DMS 273 (cell line): ENCODE measurements around the gene ANKS1A.
A peak's percentile ranks its signal among the peaks of the same experiment; 100 is the strongest.
"Not testable (repeated sequence)": the region's sequence is repeated elsewhere in the genome, so short reads cannot be mapped to it uniquely, and the experiment has no call there.

ENCODE experiments used
- DNase-seq: peaks from one replicate; lab custom pipeline; 2025; ENCODE audit not compliant: unreplicated experiment; lab: John Stamatoyannopoulos, UW

Gene ANKS1A

GRCh38 chr6:35091346-35092083 lies 202.5 kb downstream of the ANKS1A start:
- DNase-seq = peak; percentile 40

GRCh38 chr6:35092362-35093117 lies 203.5 kb downstream of the ANKS1A start:
- peak; percentile 77 for DNase-seq

GRCh38 chr6:35093118-35093445 lies 204.0 kb downstream of the ANKS1A start:
- no peak for DNase-seq

GRCh38 chr6:35093783-35094182 lies 204.7 kb downstream of the ANKS1A start:
- no peak for DNase-seq

- DNase-seq = no peak
These were observed 205.1 kb downstream of the ANKS1A start for GRCh38 chr6:35094183-35094582.

GRCh38 chr6:35096129-35096862 lies 207.2 kb downstream of the ANKS1A start:
- DNase-seq = peak; percentile 61

- DNase-seq = no peak
These were observed 210.1 kb downstream of the ANKS1A start for GRCh38 chr6:35099116-35099515.

GRCh38 chr6:35105078-35105477 lies 216.0 kb downstream of the ANKS1A start:
- no peak for DNase-seq

- not testable (repeated sequence) for DNase-seq
These were observed 217.0 kb downstream of the ANKS1A start for GRCh38 chr6:35106061-35106460.

GRCh38 chr6:35107208-35107607 lies 218.2 kb downstream of the ANKS1A start:
- not testable (repeated sequence) for DNase-seq

- DNase-seq = not testable (repeated sequence)
These were observed 218.7 kb downstream of the ANKS1A start for GRCh38 chr6:35107761-35108160.

GRCh38 chr6:35108309-35108885 lies 219.3 kb downstream of the ANKS1A start:
- no peak for DNase-seq

- no peak for DNase-seq
These were observed 231.7 kb downstream of the ANKS1A start for GRCh38 chr6:35120746-35121145.

- DNase-seq = no peak
These were observed 235.3 kb downstream of the ANKS1A start for GRCh38 chr6:35124356-35124755.

GRCh38 chr6:35128042-35128441 lies 239.0 kb downstream of the ANKS1A start:
- no peak for DNase-seq

GRCh38 chr6:35128496-35128895 lies 239.4 kb downstream of the ANKS1A start:
- no peak for DNase-seq

GRCh38 chr6:35136185-35136584 lies 247.1 kb downstream of the ANKS1A start:
- no peak for DNase-seq

- not testable (repeated sequence) for DNase-seq
These were observed 249.1 kb downstream of the ANKS1A start for GRCh38 chr6:35138191-35138590.

- no peak for DNase-seq
These were observed 250.4 kb downstream of the ANKS1A start for GRCh38 chr6:35139470-35139869.

- peak; percentile 83 for DNase-seq
These were observed 251.0 kb downstream of the ANKS1A start for GRCh38 chr6:35139924-35140638.

- no peak for DNase-seq
These were observed 251.6 kb downstream of the ANKS1A start for GRCh38 chr6:35140639-35141006.
